Vagina (tissue), 2 donors: Measurements from ENCODE around the gene TOGARAM1. TPM values are rescaled to one million over a fixed set of nuclear protein-coding genes. Genes with fewer than 3 reads are reported as not detected.

Experiments
- DNase-seq, 2 donors: peaks; one replicate each; pipeline ENCODE4 v3.0.0-alpha.2; 2017; ENCODE audit errors: extremely low spot score in 2 of 2
- H3K27ac ChIP-seq: fragments of 200-600 bp; sonication (generic); one replicate; pipeline ENCODE4 v1.5.1; 2019
- H3K27me3 ChIP-seq: fragments of 200-600 bp; sonication (generic); one replicate; pipeline ENCODE4 v1.5.1; 2019
- H3K36me3 ChIP-seq, 2 donors: fragments of 200-600 bp; sonication (generic); one replicate each; pipeline ENCODE4 v1.5.1; 2017 to 2019
- H3K4me1 ChIP-seq: fragments of 200-600 bp; sonication (generic); one replicate; pipeline ENCODE4 v1.5.1; 2019
- H3K4me3 ChIP-seq, 2 donors: fragments of 200-600 bp; sonication (generic); 1 replicate in 1 of 2; 2 replicates in 1 of 2; pipeline ENCODE4 v1.5.1; 2016 to 2019
- H3K9me3 ChIP-seq: fragments of 200-600 bp; sonication (generic); one replicate; pipeline ENCODE4 v1.5.1; 2019
- CTCF ChIP-seq, 3 experiments: fragments of 450-650 bp in 2 of 3; fragments of 200-600 bp in 1 of 3; sonication (generic) in 1 of 3; IDR thresholded peaks; one replicate each; pipeline ENCODE4 v1.5.1; 2017 to 2019; ENCODE audit warnings: antibody characterized with exemption in 3 of 3, mild to moderate bottlenecking in 2 of 3, moderate library complexity in 2 of 3
- POLR2A ChIP-seq, 2 donors: fragments of 450-650 bp; IDR thresholded peaks; one replicate each; pipeline ENCODE4 v1.6.1; 2017; ENCODE audit warnings: antibody characterized with exemption in 2 of 2, mild to moderate bottlenecking in 2 of 2, moderate library complexity in 2 of 2
- POLR2AphosphoS5 ChIP-seq, 2 donors: sonication (generic); formaldehyde crosslinking; IDR thresholded peaks; one replicate each; pipeline ENCODE4 v1.9.0; 2017; ENCODE audit warnings: antibody characterized with exemption in 2 of 2, mild to moderate bottlenecking in 2 of 2, low read depth in 1 of 2; ENCODE audit not compliant: insufficient read depth in 1 of 2
- intact Hi-C: fragments of 100-400 bp; cut with DNase I; formaldehyde crosslinking; loops from one replicate; pipeline ENCODE4 v1.15.1; 2023
- total RNA-seq: library from RNA; depleted of rRNA; stranded (reverse); fragments of >200 nt; gene quantifications from one replicate; pipeline ENCODE4 v1.2.3, GENCODE V29; 2016

Gene TOGARAM1
- total RNA-seq, 1 donor from 2014 or later = 13.0 TPM

GRCh38 chr14:45065956-45066355, 104.0 kb downstream of the TOGARAM1 start:
- TF ChIP-seq POLR2AphosphoS5 (IDR thresholded peaks at IDR 0.05; ENCODE audit: insufficient read depth in 1 of 2, low read depth in 1 of 2) (no peak), CTCF (IDR thresholded peaks at IDR 0.05) (no peak), POLR2A (IDR thresholded peaks at IDR 0.05) (no peak)
- H3K27me3 ChIP-seq = no peaks in the 10 kb centered on the region
- H3K4me1 ChIP-seq = no peaks in the 10 kb centered on the region
- H3K27ac ChIP-seq = no peak overlapping the region
- DNase-seq = no peak
- no peak overlapping the region for H3K4me3 ChIP-seq
- H3K9me3 ChIP-seq = no peaks in the 10 kb centered on the region
- H3K36me3 ChIP-seq = no peaks in the 10 kb centered on the region
- intact Hi-C loops = no loop called here

- intact Hi-C loops = no loop called here
- Histone ChIP-seq H3K36me3 (no peaks in the 10 kb centered on the region), H3K4me3 (no peak overlapping the region), H3K27ac (no peak overlapping the region), H3K9me3 (no peaks in the 10 kb centered on the region), H3K4me1 (no peaks in the 10 kb centered on the region), H3K27me3 (no peaks in the 10 kb centered on the region)
- DNase-seq = no peak
- no peak for TF ChIP-seq POLR2AphosphoS5 (IDR thresholded peaks at IDR 0.05; ENCODE audit: insufficient read depth in 1 of 2, low read depth in 1 of 2)
- no peak for TF ChIP-seq CTCF (IDR thresholded peaks at IDR 0.05)
- no peak for TF ChIP-seq POLR2A (IDR thresholded peaks at IDR 0.05)
These were observed 104.7 kb downstream of the TOGARAM1 start for GRCh38 chr14:45066667-45067066.

DNA sequence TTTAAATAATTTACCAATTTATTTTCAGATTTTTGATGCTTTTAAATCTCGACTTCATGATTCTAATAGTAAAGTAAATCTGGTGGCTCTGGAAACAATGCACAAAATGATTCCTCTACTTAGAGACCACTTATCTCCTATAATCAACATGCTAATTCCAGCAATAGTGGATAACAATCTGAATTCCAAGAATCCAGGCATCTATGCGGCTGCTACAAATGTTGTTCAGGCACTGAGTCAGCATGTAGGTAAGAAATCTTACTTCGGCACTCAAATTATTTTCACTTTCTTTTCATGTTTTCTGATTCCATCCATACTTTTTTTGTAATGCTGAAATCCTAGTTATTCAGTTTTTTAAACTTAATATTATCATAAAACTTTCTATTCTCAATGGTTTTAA, 106.4 kb downstream of the TOGARAM1 start:
- no peak for DNase-seq
- TF ChIP-seq POLR2A (IDR thresholded peaks at IDR 0.05) = no peak
- TF ChIP-seq POLR2AphosphoS5 (IDR thresholded peaks at IDR 0.05; ENCODE audit: insufficient read depth in 1 of 2, low read depth in 1 of 2) = no peak
- TF ChIP-seq CTCF (IDR thresholded peaks at IDR 0.05) = no peak
- H3K36me3 ChIP-seq = no peaks in the 10 kb centered on the region
- intact Hi-C loops = no loop called here
- H3K27me3 ChIP-seq = no peaks in the 10 kb centered on the region
- H3K4me1 ChIP-seq = no peaks in the 10 kb centered on the region
- H3K4me3 ChIP-seq = no peak overlapping the region
- no peaks in the 10 kb centered on the region for H3K9me3 ChIP-seq
- no peak overlapping the region for H3K27ac ChIP-seq

GRCh38 chr14:45070215-45070614, 108.2 kb downstream of the TOGARAM1 start:
- intact Hi-C loops = no loop called here
- no peak for TF ChIP-seq POLR2AphosphoS5 (IDR thresholded peaks at IDR 0.05; ENCODE audit: insufficient read depth in 1 of 2, low read depth in 1 of 2)
- no peak for TF ChIP-seq CTCF (IDR thresholded peaks at IDR 0.05)
- TF ChIP-seq POLR2A (IDR thresholded peaks at IDR 0.05) = no peak
- no peak for DNase-seq
- Histone ChIP-seq H3K4me1 (no peaks in the 10 kb centered on the region), H3K36me3 (no peaks in the 10 kb centered on the region), H3K27ac (no peak overlapping the region), H3K9me3 (no peaks in the 10 kb centered on the region), H3K4me3 (no peak overlapping the region), H3K27me3 (no peaks in the 10 kb centered on the region)

DNA sequence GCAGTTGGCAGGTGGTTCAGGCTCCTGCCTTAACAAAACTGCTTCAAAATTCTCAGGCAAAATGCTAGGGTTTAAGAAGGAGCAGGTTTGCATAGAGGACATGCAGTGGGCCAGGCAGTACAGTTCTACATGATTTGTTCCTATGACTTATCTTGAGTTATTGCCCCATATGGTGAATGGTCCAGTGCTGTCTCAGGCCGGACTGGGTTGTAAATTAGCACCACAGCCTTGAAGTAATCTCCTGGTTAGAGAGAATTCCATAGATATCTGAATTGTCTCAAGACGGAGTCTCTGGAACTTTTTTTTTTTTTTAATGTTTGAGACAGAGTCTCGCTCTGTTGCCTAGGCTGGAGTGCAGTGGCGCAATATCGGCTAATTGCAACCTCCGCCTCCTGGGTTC, 110.1 kb downstream of the TOGARAM1 start:
- no peak overlapping the region for H3K4me3 ChIP-seq
- no peaks in the 10 kb centered on the region for H3K27me3 ChIP-seq
- no peak overlapping the region for H3K27ac ChIP-seq
- no peaks in the 10 kb centered on the region for H3K9me3 ChIP-seq
- H3K36me3 ChIP-seq = no peaks in the 10 kb centered on the region
- DNase-seq = no peak
- no peaks in the 10 kb centered on the region for H3K4me1 ChIP-seq
- intact Hi-C loops = no loop called here
- TF ChIP-seq POLR2AphosphoS5 (IDR thresholded peaks at IDR 0.05; ENCODE audit: insufficient read depth in 1 of 2, low read depth in 1 of 2) (no peak), POLR2A (IDR thresholded peaks at IDR 0.05) (no peak), CTCF (IDR thresholded peaks at IDR 0.05) (no peak)
